ENCODE data around the gene CNKSR3.

DNA sequence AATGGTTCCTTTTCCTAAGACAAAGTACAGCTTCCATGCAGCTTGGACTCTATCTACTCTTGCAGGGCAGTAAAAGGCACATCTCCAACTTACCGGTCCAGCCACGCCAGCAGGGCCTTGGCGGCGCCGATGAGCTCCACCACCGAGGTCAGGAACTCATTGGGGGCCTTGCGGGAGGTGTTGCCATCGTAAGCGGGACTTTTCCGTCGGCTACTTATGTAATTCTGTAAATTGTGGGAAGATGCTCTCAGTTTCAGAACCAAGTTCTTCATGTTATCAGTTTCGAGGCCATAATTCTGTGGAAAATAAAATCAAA is 68.5 kb downstream of the CNKSR3 start:
- no peak for TF ChIP-seq POLR2AphosphoS5 (IDR thresholded peaks at IDR 0.05; ENCODE audit: low read depth, low read length)
- no peak for TF ChIP-seq TAF1 (IDR thresholded peaks at IDR 0.05; ENCODE audit: borderline replicate concordance, low read depth, low read length)
